ENCODE data around the gene PRR23C. TPM values are rescaled to one million over a fixed set of nuclear protein-coding genes. Genes with fewer than 3 reads are reported as not detected.
"Not testable (repeated sequence)": the region's sequence is repeated elsewhere in the genome, so short reads cannot be mapped to it uniquely, and the experiment has no call there.

Gene PRR23C
- total RNA-seq, 1 donor from 2014 or later = not detected

DNA sequence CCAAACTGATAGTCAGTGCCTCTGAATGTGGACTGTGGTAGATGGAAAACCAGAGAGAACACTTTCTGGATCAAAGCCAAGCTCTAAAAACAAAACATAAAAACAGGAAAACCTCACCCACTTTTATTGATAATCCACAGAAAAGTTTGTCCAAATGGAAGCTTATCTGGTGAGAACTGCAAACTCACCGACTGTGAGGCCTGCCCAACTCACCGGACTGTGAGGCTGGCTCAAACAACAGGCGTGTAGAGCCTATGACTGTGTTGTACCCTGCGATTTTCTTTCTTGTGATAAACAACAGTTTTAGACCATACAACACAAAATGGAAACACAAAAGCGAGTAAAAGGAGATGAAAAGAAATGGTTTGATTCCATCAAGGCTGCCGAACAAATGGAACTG lies 7.2 kb downstream of the PRR23C start:
- Histone ChIP-seq H3K36me3 (no peaks in the 10 kb centered on the region), H3K9me3 (replicated peaks) (peaks cover under 1% of the 10 kb centered on the region), H3K4me1 (no peaks in the 10 kb centered on the region), H3K27me3 (ENCODE audit: low read depth) (peaks cover 20% of the 10 kb centered on the region), H3K4me3 (no peak overlapping the region), H3K27ac (replicated peaks) (no peak overlapping the region)
- intact Hi-C loops (cut with micrococcal nuclease) = no loop called here
- DNase-seq = no peak
- TF ChIP-seq, protein P1, sequence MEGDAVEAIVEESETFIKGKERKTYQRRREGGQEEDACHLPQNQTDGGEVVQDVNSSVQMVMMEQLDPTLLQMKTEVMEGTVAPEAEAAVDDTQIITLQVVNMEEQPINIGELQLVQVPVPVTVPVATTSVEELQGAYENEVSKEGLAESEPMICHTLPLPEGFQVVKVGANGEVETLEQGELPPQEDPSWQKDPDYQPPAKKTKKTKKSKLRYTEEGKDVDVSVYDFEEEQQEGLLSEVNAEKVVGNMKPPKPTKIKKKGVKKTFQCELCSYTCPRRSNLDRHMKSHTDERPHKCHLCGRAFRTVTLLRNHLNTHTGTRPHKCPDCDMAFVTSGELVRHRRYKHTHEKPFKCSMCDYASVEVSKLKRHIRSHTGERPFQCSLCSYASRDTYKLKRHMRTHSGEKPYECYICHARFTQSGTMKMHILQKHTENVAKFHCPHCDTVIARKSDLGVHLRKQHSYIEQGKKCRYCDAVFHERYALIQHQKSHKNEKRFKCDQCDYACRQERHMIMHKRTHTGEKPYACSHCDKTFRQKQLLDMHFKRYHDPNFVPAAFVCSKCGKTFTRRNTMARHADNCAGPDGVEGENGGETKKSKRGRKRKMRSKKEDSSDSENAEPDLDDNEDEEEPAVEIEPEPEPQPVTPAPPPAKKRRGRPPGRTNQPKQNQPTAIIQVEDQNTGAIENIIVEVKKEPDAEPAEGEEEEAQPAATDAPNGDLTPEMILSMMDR (IDR thresholded peaks at IDR 0.05; ENCODE audit: borderline replicate concordance) = no peak

DNA sequence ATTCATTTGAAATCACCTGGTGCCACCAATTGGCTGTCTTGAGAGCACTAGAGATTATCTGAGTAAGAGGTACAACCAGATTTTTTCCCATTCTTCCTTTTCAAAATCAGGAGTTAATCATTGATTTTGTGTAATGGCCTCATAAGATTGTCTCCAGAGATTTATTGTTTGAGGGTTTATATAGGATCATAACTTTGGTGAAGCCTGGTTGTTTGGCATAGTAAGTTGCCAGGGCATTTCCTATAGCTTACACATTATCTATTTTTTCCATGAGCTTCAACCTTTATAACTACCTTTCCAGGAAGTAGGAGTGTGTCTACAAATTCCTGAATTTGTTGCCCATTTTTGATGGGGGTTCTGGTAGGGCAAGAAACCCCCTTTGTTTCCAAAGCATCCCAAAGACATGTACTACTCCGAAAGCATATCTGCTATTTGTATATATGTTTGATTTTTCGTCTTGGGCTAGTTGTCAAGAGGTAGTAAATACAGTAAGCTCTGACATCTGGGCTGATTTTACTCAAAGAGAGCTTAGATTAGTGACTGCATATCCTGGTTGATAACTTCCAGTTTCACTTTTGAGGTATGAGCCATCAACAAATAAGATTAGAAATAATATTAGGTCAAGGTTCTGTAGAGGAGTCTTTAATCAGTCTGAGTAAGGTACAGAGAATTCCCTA lies 12.2 kb downstream of the PRR23C start:
- Histone ChIP-seq H3K4me3 (no peak overlapping the region), H3K27me3 (ENCODE audit: low read depth) (no peaks in the 10 kb centered on the region), H3K9me3 (replicated peaks) (peaks cover 40% of the 10 kb centered on the region), H3K36me3 (no peaks in the 10 kb centered on the region), H3K27ac (replicated peaks) (no peak overlapping the region), H3K4me1 (no peaks in the 10 kb centered on the region)
- DNase-seq = no peak
- TF ChIP-seq, protein P1 (IDR thresholded peaks at IDR 0.05; ENCODE audit: borderline replicate concordance) = no peak
- intact Hi-C loops (cut with micrococcal nuclease) = no loop called here

DNA sequence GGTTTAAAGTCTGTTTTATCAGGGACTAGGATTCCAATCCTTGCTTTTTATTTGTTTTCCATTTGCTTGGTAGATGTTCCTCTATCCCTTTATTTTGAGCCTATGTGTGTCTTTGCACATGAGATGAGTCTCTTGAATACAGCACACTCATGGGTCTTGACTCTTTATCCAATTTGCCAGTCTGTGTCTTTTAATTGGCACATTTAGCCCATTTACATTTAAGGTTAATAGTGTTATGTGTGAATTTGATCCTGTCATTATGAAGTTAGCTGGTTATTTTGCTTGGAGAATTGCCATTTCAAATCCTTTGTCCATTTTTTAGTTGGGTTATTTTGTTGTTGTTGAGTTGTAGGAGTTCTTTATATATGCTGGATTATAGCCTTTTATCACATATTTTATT lies 14.1 kb downstream of the PRR23C start:
- H3K27me3 ChIP-seq (ENCODE audit: low read depth); H3K4me3 ChIP-seq; H3K27ac ChIP-seq (replicated peaks); H3K36me3 ChIP-seq; H3K4me1 ChIP-seq; DNase-seq; intact Hi-C loops (cut with micrococcal nuclease): not testable (repeated sequence)
- H3K9me3 ChIP-seq (replicated peaks) = peaks cover 44% of the 10 kb centered on the region

DNA sequence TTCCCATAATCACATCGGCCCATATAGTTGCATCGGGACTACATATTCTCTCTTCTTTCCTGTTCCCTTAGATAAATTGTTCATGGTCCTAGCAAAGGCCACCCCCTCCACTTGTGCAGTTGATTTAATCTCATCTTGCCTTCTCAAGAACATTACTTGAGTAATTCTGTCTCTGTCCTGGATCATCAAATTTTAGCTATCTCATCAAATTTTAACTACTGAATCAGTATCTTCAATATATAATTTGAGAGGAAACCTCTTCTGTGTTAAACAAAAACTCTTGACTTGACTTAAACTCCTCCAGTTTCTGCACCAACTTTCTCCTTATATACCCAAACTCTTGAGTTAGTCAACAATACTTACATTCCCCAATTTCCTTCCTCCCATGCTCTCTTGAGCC lies 19.7 kb downstream of the PRR23C start:
- TF ChIP-seq, protein P1 (IDR thresholded peaks at IDR 0.05; ENCODE audit: borderline replicate concordance) = no peak
- Histone ChIP-seq H3K27ac (replicated peaks) (no peak overlapping the region), H3K9me3 (replicated peaks) (peaks cover 33% of the 10 kb centered on the region), H3K27me3 (ENCODE audit: low read depth) (peaks cover 15% of the 10 kb centered on the region), H3K4me3 (no peak overlapping the region), H3K4me1 (no peaks in the 10 kb centered on the region), H3K36me3 (no peaks in the 10 kb centered on the region)
- no peak for DNase-seq
- intact Hi-C loops (cut with micrococcal nuclease) = no loop called here

DNA sequence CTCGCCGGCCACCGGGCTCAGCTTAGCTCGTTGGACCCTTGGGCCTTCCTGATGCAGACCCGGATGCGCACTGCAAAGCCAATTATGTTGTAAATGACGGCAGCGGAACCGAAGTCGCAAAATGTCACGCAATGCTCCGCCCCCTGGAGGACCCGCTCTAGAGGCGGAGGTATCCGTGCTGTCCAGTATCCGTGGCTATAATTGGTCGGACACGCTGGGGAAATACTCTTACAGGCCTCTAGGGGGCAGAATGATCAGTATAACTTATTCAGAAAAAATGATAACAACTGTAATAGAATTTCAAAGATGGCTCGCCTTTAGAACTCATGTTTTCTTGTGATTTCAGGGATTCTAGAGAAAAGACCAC lies 23.8 kb downstream of the PRR23C start, which contains the start of gene PRR23B:
PRR23B (minus strand) TSS at position 59 of the 367 bp plus-strand sequence. CDS start 265 bp downstream, outside the sequence.
- Histone ChIP-seq H3K27ac (replicated peaks) (no peak within 1 kb of the TSS), H3K27me3 (ENCODE audit: low read depth) (peaks cover 26% of the 10 kb centered on the region), H3K4me3 (no peak within 1 kb of the TSS), H3K4me1 (no peaks in the 10 kb centered on the region), H3K36me3 (no peaks in the 10 kb centered on the region), H3K9me3 (replicated peaks) (peaks cover 16% of the 10 kb centered on the region)
- intact Hi-C loops (cut with micrococcal nuclease) = no loop called here
- no peak for DNase-seq
- TF ChIP-seq, protein P1 (IDR thresholded peaks at IDR 0.05; ENCODE audit: borderline replicate concordance) = no peak

DNA sequence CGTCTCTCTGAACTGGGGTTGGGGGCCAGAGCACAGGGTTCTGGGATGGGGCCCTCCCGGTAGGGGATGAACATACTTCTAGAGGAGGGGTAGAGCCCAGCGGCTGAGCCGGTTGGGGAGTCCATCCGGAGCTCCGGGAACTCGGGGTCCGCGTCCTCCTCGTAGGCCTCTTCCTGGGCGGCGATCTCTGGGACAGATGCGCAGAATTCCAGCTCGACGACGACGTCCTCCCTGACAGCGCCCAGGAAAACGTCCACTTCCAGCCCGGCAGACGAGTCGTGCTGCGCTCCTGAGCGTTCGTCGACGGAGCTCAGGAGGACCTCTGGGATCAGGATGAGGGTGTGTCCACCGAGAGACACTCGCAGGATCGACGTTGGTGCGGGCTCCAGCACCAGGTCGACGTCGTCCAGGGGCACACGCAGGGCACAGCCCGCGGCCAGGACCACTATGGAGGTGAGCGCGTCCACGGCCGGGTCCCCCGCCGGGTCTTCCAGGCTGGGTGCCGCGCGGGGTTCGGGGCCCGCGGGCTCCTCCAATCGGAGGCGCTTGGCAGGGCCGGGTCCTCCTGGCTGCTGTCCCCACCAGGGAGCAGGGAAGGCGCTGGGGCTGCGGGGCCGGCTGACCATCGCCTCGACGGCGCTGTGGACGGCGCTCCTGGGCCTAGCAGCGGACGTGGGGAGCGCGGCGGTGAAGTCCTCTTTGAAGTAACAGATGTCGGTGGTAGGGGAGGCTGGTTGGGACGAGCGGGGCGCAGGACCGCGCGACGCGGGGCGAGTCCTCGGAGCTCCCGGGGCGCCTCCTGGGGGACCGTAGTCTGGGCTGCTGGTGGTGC lies 24.4 kb downstream of the PRR23C start:
- intact Hi-C loops (cut with micrococcal nuclease) = no loop called here
- TF ChIP-seq, protein P1 (IDR thresholded peaks at IDR 0.05; ENCODE audit: borderline replicate concordance) = no peak

More for the DNA sequence above, 24.4 kb downstream of the PRR23C start:
- H3K4me3 ChIP-seq = no peak overlapping the region
- H3K36me3 ChIP-seq = no peaks in the 10 kb centered on the region
- DNase-seq = no peak
- H3K27ac ChIP-seq (replicated peaks) = no peak overlapping the region
- no peaks in the 10 kb centered on the region for H3K4me1 ChIP-seq
- peaks cover 29% of the 10 kb centered on the region for H3K27me3 ChIP-seq (ENCODE audit: low read depth)
- H3K9me3 ChIP-seq (replicated peaks) = peaks cover 16% of the 10 kb centered on the region

All from left ventricle myocardium inferior (tissue), 1 donor.